GM12865 (cell line): ENCODE data around the gene GZMH.

Source experiments
- DNase-seq: peaks from one replicate; pipeline ENCODE4 v3.0.0; 2010; ENCODE audit warnings: low read depth
- H3K4me3 ChIP-seq: 2 replicates; pipeline ENCODE4 v1.5.1; 2011; ENCODE audit warnings: mild to moderate bottlenecking, low read depth, low read length, control low read depth
- TF ChIP-seq, protein P1 (sequence below): IDR thresholded peaks from 2 replicates; pipeline ENCODE4 v1.5.1; 2011; ENCODE audit warnings: low read length, control low read depth, low read depth, inconsistent platforms; ENCODE audit not compliant: insufficient read depth; ENCODE audit errors: missing control alignments

The GZMH gene

DNA sequence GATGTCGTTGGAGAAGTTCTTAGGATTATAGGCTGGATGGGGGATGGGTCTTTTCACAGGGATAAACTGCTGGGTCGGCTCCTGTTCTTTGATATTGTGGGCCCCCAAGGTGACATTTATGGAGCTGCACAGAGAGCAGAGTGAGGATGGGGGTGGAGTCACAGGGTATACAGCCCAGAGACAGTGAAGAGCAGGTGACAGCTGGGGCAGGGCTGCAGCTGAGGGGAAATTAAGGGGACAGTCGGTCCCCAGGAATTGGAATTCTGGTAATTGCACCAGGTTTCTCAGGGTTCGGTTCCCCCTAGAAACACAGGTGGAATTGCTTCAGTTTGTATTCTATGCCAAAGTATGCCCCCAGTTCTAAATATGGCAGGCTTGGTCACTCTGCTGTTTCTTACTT lies 22.9 kb upstream of the GZMH start:
- DNase-seq = no peak
- no peak overlapping the region for H3K4me3 ChIP-seq
- TF ChIP-seq, protein P1, sequence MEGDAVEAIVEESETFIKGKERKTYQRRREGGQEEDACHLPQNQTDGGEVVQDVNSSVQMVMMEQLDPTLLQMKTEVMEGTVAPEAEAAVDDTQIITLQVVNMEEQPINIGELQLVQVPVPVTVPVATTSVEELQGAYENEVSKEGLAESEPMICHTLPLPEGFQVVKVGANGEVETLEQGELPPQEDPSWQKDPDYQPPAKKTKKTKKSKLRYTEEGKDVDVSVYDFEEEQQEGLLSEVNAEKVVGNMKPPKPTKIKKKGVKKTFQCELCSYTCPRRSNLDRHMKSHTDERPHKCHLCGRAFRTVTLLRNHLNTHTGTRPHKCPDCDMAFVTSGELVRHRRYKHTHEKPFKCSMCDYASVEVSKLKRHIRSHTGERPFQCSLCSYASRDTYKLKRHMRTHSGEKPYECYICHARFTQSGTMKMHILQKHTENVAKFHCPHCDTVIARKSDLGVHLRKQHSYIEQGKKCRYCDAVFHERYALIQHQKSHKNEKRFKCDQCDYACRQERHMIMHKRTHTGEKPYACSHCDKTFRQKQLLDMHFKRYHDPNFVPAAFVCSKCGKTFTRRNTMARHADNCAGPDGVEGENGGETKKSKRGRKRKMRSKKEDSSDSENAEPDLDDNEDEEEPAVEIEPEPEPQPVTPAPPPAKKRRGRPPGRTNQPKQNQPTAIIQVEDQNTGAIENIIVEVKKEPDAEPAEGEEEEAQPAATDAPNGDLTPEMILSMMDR = no peak

DNA sequence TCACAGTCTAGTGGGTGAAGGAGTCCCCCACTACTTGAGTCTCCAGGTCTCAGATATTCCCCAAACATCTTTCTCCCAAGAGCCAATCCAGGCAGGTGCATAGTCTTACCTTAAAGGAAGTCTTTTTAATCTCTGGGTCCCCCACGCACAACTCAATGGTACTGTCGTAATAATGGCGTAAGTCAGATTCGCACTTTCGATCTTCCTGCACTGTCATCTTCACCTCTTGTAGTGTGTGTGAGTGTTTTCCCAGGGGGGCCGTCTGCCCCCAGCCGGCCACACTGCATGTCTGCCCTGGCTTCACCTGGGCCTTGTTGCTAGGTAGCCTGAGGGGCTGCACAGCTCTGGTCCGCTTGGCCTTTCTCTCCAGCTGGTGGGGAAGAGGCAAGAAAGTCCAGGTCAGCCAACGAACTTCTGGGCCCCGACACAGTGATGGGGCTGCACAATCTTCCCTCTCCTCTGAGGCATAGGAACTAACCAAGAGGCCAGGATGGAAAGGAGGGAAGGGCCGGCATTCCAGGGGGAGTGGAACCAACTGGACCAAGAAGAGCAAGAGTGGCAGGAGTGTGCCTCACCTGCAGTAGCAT lies 22.4 kb upstream of the GZMH start:
- no peak for DNase-seq
- TF ChIP-seq, protein P1 = no peak
- H3K4me3 ChIP-seq = no peak overlapping the region

DNA sequence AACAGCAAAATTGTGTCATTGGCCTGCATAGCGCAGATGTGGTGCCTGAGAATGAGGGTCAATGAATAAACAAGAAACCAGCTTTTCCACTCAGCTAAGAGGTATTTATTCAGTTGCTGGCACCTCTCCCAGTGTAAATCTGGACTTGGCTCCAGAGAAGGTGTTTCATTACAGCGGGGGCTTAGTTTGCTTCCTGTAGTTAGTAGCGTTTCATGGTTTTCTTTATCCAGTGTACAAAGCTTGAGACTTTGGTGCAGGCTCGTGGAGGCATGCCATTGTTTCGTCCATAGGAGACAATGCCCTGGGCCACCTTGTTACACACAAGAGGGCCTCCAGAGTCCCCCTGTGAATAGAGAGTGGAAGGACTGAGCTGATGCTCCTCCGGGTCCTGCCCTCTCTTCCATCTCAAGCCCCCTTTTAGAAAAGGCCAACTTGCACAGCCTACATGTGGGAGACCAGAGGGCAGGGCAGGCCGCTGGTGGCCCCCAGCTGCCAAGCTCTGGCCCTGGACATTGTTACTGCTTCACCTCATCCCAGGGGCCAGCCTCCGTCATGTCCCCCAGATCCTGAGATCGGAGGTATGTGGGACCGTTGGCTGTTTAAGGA lies 21.5 kb upstream of the GZMH start:
- TF ChIP-seq, protein P1 = no peak
- no peak for DNase-seq
- no peak overlapping the region for H3K4me3 ChIP-seq

DNA sequence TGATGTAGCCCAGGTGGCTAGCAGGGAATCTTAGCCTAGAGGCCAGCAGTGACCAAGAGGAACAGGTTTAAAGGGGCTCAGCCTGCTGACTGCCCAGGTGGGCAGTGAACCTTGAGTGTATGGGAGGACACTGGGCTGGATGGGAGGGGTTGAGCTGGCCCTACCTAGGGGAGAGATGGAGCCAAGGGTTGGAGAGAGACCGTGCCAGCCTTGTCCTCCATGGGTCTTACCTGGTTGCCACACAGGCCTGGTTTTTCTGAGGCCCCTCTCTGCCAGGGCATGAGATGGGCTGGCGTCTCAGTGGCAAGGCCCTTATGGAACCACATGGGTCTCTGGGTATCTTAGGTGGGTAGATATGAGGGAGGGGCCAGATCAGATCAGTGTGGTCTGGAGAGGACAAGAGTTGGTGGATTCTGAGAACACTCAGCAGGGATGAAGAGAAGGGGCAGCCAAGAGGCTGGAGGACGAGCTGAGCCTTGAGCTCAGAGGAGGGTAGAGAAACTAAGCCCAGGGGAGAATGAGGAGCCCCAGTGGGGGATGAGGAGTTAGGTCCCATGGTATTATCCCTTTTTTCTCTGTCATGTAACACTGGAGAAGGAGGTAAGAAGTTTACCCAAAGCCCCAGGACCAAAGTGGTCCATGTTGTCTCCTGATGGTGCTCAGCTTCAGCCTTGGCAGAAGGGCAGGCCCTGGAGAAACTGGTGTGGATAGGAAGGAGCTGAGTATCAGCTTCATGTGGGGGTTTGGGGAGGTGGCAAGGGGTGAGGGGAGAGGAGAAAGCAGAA lies 20.8 kb upstream of the GZMH start:
- TF ChIP-seq, protein P1 = no peak
- no peak overlapping the region for H3K4me3 ChIP-seq

GRCh38 chr14:24629521-24629920 lies 20.0 kb upstream of the GZMH start:
- TF ChIP-seq, protein P1 = no peak
- no peak for DNase-seq
- no peak overlapping the region for H3K4me3 ChIP-seq

More for the DNA sequence above, 20.8 kb upstream of the GZMH start:
- no peak for DNase-seq

DNA sequence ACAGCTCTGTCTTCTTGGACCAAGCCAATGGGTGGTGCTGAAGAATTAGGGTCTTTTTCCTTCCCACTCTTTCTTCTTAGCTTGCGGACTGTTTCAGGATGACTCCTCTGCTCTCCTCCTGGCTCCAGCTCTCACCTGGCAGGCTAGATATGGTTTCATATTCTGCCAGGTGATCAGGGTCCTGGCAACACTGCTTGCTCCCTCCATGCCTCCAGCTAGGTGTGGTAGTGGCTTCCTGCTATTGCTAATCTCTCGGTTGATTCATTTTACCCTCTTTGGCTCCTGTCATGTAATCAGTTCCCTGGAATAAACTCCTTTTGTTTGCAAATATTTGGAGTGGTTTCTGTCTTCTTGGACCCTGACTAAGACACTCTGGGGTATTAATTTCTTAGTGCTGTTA lies 4.3 kb upstream of the GZMH start:
- TF ChIP-seq, protein P1 = no peak
- no peak overlapping the region for H3K4me3 ChIP-seq
- DNase-seq = no peak
